GM19193 (cell line): ENCODE results near the gene MAP4K4.

Experiments
- POLR2A ChIP-seq: IDR thresholded peaks from 4 replicates; pipeline ENCODE4 v1.6.1; 2011; ENCODE audit not compliant: insufficient read depth, insufficient read length; ENCODE audit errors: extremely low read depth

MAP4K4 gene

DNA sequence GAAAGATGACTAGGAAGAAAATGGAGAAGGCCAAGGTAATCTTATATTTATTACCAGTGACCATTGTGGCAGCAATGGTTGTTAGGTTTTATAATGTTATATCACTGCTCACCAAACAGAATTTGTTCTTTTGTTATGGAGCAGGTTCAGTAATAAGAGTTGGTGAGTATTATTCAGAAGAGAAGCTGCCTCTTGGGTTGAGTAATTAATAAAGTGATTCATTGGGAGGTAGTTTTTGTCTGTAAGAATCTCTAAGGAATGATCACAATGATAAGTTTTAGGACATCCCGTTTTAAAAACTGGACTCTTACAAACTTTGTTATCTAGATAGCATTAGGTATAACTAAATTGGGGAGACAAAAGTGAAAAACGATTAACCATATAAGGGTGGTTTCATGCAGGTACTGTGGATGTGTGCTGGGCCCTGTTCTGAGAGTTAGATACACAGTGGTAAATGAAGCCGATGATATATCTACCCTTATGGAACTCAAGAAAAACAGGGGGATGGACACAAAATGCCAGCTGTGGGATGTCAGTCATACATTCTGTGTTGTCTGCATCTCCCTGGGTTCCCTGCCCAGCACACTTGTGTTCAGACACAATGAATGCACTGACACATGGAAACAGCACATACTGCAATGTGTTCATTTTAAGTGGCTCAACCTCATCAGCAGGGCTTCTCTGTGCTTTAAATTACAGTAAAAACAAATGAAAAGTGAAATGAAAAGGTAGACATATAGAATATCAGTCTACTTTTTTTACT is 7.5 kb downstream of the MAP4K4 start:
- TF ChIP-seq POLR2A: no peak

DNA sequence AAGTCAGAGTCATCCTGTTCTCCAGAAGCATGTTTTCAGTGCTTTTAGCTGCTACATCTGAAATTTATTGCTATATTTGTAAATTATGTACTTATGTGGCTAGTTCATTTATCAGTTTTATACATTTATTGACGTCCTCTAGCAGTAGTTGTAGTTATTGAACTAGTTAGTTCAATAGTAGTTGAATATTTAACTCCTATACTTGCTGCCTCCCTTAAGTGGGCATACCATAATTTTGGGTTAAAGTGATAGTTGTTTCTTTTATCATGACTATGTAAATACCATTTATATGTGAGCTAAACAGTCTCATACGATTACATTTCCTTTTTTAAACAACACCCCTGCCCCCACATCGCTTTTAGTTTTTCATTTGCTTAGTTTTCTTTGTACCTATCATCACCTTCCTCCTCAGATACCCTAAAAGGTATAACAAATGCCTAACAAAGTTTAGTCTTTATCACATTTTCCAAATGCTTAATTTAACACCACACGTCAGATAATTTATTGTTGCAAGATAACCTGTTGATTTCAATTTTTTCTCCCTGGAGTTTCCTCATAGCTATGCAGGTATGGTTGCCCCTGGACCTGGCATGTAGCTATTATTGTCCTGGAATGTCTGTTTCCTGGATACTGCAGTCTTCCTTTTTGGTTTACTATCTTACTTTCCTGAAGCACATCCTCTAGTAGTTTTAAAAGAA is 8.8 kb downstream of the MAP4K4 start:
- no peak for TF ChIP-seq POLR2A

DNA sequence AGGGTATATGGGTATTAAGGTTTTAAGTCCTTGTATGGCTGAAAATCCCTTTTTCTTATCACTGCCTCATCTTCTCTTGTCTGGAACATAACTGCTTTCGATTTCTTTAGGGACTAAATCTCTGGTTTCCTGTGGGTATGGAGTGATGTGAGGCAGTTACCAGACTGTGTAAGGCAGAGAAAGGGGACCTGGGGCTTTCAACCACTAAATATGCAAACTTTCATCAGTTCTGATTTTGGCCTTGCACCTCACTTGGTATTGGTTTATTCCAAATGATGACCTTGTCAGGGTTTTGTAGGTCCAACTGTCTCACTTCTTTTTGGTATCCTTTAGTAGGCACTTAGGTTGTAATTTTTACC is 9.3 kb downstream of the MAP4K4 start:
- TF ChIP-seq POLR2A: no peak

DNA sequence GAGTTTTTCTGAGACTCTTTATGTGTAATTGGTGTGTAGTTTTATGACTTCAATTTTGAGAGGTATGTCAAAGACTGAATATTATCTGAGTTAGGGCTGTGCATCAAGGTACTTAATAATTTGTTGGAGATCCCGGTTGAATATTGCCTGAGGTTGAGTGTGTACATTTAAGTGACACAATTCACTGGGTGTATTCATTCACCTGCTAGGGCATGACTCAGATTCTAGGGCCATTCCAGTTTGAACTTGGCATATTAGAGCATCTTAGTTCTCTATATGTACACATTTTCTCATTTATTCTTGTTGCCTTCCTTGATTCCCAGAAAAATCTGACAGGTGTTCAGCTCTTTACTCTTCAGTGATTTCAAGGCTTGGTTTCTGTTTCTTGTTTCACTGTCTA is 12.5 kb downstream of the MAP4K4 start:
- TF ChIP-seq POLR2A: no peak

DNA sequence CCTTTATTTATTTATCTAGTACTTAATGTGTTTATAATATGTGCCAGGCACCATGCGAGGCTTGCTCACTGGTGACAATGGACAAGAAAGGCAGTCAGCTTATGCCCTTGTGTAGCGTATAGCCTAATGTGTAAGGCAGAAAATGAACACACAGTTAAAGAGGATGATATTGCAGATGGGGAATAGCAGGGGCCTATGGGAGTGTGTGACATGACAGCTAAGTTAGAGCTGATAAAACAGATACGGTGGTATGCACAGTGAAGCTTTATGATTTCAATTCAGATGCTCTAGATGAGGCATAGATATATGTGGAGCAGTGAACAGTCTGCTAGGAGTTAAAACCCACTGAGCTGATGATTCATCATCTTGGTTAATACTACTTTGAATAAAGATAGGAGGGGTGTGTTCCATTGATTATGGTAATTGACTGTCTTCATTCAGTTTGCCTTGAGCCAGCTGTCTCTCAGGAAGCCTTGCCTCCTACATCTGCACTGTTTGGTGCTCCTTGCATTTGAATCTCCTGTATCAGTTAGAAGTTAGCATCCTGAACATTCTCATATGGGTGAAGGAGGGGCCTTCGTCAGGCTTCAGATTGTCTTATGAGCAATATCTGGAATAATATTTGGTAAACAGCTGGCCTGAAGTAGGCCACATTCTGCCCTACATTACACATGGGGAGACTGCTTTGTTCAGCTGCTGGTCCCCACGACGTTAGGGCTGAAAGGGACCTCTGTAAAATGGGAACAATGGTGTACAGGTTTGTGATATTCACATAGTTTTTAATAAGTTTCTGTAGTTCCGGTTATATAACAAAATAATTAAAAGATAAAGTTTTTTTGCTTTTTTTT is 13.2 kb downstream of the MAP4K4 start:
- TF ChIP-seq POLR2A: no peak

DNA sequence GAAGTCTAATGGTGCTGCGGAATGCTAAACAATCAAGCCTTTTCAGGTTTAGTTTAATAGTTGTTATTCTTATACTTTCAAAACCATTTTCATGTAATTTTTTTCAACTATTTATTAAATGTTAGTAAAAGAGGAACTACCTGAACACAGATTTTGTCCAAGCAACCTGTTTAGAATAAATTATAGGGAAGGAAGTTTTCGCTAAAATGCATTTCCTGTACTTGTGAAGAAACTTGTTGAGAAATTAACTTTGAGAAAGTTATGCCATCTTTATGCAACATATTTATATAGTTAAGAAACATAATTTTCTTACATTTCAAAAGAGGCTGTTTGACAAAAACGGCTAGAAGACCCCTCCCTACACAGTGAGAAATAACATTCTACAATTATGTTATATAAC is 16.6 kb downstream of the MAP4K4 start:
- no peak for TF ChIP-seq POLR2A

DNA sequence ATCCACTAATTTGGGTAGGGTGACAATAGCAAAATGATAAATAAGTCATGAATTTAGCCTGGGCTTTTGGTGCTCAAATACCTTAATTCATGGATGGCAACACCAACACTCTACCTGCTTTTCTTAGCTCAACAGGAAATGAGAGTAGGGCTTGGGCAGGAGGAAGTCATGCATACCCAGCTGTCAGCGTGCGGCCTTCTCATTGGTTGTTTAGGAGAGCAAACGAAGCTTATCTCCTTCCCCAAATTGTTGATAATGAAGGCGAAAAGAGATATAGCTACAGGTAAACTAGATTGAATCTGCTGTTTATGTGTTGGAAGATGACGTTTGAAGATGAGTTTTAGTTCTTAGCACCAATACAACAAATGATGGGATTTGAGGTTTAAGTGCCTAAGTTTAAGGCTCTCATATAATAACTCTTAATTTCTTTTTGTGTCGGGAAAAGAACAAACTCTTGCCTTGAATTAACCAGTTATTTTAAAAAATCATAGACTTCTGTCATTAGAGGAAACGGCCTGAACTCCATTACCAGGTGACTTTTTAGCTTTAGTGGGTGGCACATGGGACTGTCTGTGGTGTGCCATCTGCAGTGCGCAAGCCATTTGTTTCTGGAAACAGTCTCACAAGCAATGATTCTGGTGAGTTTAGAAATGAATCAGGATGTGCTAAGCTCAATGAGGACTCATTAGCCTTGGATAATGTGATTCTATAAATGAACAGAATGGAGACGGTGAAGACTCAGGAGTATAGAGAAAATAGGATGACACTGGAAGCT is 19.8 kb downstream of the MAP4K4 start:
- no peak for TF ChIP-seq POLR2A

DNA sequence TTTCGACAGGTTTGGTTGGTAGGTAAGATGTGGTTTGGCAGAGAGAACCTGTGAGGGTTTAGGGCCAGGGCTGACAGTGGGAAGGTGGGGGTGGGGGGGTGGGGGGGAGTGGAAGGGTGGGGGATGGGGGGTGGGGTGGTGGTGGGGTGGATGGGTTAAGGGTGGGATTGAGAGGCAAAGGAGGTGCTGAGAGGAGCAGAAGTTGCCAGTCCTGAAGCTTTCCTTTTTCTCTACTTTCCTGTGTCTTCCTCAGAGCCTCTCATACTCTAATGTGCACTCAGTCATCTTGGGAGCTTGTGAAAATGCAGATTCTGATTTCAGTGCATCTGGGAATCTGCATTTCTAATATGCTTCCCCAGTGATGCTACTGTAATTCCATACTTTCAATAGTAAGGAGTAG is 21.0 kb downstream of the MAP4K4 start:
- no peak for TF ChIP-seq POLR2A

DNA sequence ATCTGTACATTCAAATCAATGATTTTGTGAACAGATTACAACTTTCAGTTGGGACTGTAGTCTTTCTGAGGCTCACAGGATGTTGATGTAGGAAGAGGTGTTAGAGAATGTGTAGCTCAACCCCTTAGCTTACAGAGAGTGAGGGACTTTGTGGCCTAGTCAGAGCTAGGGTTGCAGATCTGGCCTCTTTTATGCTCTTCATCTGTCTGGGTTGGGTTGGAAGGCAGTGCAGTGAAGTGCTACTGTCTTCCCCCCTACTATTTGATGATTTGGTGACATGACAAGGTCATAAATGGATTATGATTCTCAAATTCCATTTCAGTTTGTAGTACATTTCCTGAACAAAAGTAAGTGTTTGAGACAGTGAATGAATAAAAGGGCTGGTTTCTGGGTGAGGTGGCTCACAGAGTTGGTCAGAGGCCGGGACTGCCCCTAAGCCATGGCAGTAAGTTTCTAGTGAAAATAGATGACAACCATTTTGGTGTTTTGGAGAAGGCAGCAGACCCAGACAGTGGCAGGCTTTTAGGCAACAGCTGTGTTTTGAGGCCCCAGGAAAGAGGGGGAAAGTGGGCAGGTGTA is 21.6 kb downstream of the MAP4K4 start:
- no peak for TF ChIP-seq POLR2A

DNA sequence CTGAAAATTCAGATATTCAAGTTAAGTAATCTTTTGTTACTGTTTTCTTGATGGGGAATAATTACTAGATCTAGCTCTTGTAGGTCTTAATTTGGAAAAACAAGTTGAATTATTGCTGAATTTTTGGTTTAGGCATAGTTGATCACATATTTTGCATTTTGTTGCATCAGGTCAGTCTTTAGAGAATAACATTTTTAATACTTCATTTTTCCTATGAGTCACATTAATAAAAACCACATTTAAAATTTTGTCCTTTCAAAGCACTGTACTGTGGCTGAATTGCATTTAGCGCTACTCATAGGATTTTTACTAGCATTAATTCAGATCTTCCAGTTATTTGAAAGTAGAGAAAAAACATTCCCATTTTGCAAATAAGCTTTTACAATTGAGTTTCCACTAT is 23.2 kb downstream of the MAP4K4 start:
- TF ChIP-seq POLR2A: no peak

DNA sequence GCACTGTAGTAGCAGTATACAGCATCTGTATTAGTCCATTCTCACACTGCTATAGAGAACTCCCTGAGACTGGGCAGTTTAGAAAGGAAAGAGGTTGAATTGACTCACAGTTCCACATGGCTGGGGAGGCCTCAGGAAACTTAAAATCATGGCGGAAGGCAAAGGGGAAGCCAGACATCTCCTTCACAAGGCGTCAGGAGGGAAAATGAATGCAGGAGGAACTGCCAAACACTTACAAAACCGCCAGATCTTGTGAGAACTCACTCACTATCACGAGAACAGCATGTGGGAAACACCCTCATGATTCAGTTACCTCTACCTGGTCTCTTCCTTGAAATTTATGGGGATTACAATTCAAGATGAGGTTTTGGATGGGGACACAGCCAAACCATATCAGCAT is 25.4 kb downstream of the MAP4K4 start:
- TF ChIP-seq POLR2A: no peak

DNA sequence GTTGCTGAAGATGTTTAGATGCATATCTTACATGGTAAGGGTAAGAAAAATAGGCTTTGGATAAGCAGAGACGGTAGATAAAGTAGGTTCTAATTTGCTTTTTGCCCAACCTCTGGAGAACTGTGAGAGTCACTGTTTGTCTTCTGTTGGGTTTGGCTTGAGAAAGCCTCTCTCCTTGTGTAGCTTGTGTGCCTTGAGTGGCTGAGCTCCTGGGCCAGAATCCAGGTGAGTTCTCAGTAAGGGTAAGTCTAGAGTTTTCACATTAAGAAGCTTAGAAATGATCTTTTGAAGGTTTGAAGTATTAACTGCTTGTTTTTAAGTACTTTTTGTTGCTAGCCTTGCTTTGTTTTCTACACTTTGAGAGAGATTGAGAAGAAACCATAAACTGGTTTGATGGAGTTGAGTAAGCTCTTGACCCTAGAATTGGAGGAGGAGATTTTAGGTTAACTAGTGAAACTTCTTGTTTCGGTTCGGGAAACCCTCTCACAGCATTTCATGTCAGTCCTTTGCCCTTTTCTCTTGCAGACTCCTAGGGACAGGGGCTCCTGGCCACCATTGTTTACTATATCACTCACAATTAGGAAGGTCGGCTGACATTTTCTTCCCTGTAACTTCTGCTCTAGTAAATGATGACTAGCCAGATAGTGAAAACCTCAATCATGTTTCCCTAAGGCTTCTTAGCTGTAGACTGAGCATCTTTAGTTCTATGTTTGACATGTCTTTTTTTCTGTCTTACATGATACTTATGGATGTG is 26.0 kb downstream of the MAP4K4 start:
- TF ChIP-seq POLR2A: no peak

DNA sequence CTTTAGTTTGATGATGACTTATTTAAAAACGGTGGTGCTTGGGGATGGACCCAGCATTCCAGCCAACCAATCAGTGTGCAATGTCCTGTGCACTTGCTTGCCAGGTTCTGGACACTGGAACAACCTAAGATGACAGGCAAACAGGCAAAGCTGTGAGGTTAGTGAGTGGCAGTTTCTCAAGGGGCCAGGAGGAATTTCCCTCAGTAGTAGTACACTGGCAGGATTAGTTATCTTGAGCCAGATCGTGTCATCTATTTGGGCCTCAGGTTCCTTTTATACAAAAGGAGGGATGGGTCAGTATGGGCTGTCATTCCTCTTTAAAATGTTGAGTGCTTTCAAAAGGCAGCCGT is 26.6 kb downstream of the MAP4K4 start:
- TF ChIP-seq POLR2A: no peak

DNA sequence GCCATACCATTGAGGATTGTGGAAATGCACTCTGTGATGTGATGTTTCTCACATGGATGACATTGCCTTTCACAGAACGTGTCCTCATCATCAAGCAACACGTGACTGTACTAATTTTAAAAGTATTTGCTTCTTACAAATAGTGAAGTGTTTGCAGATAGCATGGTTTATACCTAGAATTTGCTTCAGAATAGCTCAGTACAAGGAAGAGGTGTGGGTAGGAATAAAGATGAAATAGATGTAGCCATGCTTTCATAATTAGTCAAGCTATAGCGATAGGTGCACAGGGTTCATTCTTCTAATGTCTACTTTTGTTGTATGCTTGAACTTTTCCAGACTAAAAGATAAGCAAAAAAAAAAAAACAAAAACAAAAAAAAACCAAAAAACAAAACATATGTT is 27.5 kb downstream of the MAP4K4 start:
- no peak for TF ChIP-seq POLR2A
